Hepatocyte (in vitro differentiated cells): ENCODE results near the gene RPS6KL1. TPM values are rescaled to one million over a fixed set of nuclear protein-coding genes. Genes with fewer than 3 reads are reported as not detected.

ENCODE experiments used
- DNase-seq: peaks from one replicate; pipeline ENCODE4 v3.0.0-alpha.2; 2016; ENCODE audit warnings: low spot score
- H2AFZ ChIP-seq: fragments of 200-600 bp; sonication (generic); 2 replicates; pipeline ENCODE4 v1.6.0; 2016; ENCODE audit warnings: antibody characterized with exemption, mild to moderate bottlenecking
- H3K27ac ChIP-seq: fragments of 200-600 bp; sonication (generic); 2 replicates; pipeline ENCODE4 v1.5.1; 2016; ENCODE audit warnings: mild to moderate bottlenecking
- H3K27me3 ChIP-seq: fragments of 200-600 bp; sonication (generic); 2 replicates; pipeline ENCODE4 v1.6.1; 2016
- H3K36me3 ChIP-seq: fragments of 200-600 bp; sonication (generic); replicated peaks from 2 replicates; pipeline ENCODE4 v1.5.1; 2016; ENCODE audit warnings: low read depth; ENCODE audit not compliant: insufficient read depth
- H3K4me1 ChIP-seq: fragments of 200-600 bp; sonication (generic); 2 replicates; pipeline ENCODE4 v1.5.1; 2016; ENCODE audit warnings: mild to moderate bottlenecking, moderate library complexity; ENCODE audit not compliant: insufficient read depth
- H3K4me2 ChIP-seq: fragments of 200-600 bp; sonication (generic); 2 replicates; pipeline ENCODE4 v1.6.0; 2016
- H3K4me3 ChIP-seq: fragments of 200-600 bp; sonication (generic); 2 replicates; pipeline ENCODE4 v1.5.1; 2016; ENCODE audit warnings: mild to moderate bottlenecking
- H3K79me2 ChIP-seq: fragments of 200-600 bp; sonication (generic); 2 replicates; pipeline ENCODE4 v1.6.0; 2017; ENCODE audit warnings: mild to moderate bottlenecking
- H3K9me2 ChIP-seq: fragments of 200-600 bp; sonication (generic); replicated peaks from 2 replicates; pipeline ENCODE4 v1.6.0; 2017; ENCODE audit warnings: mild to moderate bottlenecking; ENCODE audit not compliant: insufficient read depth
- H3K9me3 ChIP-seq: fragments of 200-600 bp; sonication (generic); 2 replicates; pipeline ENCODE4 v1.5.1; 2016; ENCODE audit warnings: low read depth, mild to moderate bottlenecking
- H4K20me1 ChIP-seq: fragments of 200-600 bp; sonication (generic); 2 replicates; pipeline ENCODE4 v1.6.0; 2016; ENCODE audit warnings: mild to moderate bottlenecking; ENCODE audit not compliant: insufficient read depth, poor library complexity, severe bottlenecking
- EZH2 ChIP-seq: fragments of 200-600 bp; sonication (generic); IDR thresholded peaks from 2 replicates; pipeline ENCODE4 v1.6.1; 2016; ENCODE audit warnings: antibody characterized with exemption, mild to moderate bottlenecking, borderline replicate concordance
- EZH2phosphoT487 ChIP-seq: fragments of 200-600 bp; sonication (generic); IDR thresholded peaks from one replicate; pipeline ENCODE4 v1.6.1; 2018; ENCODE audit warnings: antibody characterized with exemption, mild to moderate bottlenecking, low read depth, moderate library complexity; ENCODE audit not compliant: unreplicated experiment, severe bottlenecking
- WGBS: methylation state at CpG from one replicate; pipeline ENCODE4 v1.1.6; 2016; ENCODE audit warnings: low lambda C conversion rate; ENCODE audit errors: missing lambda C conversion rate; 5-methylcytosine and 5-hydroxymethylcytosine counted together
- polyA plus RNA-seq: library from polyadenylated mRNA; unstranded; fragments of >200 nt; fragmentation: Nextera tagmentation; extraction: Ambion mirVana; gene quantifications from 2 replicates; pipeline ENCODE4 v1.2.1, GENCODE V29; 2016
- total RNA-seq: library from RNA; depleted of rRNA; stranded (reverse); fragments of >200 nt; gene quantifications from 2 replicates; pipeline ENCODE4 v1.2.3, GENCODE V29; 2014
- TF ChIP-seq, protein P1 (sequence below): fragments of 200-600 bp; sonication (generic); IDR thresholded peaks from 2 replicates; pipeline ENCODE4 v1.5.1; 2016; ENCODE audit warnings: antibody characterized with exemption, mild to moderate bottlenecking; ENCODE audit not compliant: poor library complexity

RPS6KL1 gene
- total and polyA plus RNA-seq, 2 experiments from 2014 or later = 0.18 to 0.57 TPM

DNA sequence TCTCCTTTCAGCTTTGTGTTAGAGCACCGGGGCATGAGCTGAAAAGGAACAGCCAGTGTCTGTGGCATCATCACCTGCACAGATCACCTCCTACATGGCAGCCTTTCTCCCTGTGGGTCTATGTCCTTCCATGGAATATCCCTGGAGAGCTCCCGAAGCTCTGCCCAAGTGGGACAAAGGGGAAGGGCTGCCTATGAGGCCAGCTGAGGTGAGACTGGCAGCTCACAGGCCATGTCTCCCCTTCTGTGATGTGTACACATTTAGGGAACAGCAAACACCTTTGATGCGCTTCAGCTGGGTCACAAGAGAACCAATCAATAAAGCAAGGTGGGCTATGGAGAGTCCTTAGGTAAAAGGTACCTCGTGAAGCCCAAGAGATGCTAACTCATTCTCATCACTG, 51.2 kb downstream of the RPS6KL1 start:
- Histone ChIP-seq H3K4me2 (no peak overlapping the region), H3K4me3 (no peak overlapping the region), H3K9me2 (no peaks in the 10 kb centered on the region), H3K27me3 (peaks cover 12% of the 10 kb centered on the region), H4K20me1 (no peaks in the 10 kb centered on the region), H3K9me3 (no peaks in the 10 kb centered on the region), H3K36me3 (no peaks in the 10 kb centered on the region), H3K79me2 (no peaks in the 10 kb centered on the region), H3K4me1 (no peaks in the 10 kb centered on the region), H2AFZ (no peak overlapping the region), H3K27ac (no peak overlapping the region)
- no peak for DNase-seq
- TF ChIP-seq, protein P1, sequence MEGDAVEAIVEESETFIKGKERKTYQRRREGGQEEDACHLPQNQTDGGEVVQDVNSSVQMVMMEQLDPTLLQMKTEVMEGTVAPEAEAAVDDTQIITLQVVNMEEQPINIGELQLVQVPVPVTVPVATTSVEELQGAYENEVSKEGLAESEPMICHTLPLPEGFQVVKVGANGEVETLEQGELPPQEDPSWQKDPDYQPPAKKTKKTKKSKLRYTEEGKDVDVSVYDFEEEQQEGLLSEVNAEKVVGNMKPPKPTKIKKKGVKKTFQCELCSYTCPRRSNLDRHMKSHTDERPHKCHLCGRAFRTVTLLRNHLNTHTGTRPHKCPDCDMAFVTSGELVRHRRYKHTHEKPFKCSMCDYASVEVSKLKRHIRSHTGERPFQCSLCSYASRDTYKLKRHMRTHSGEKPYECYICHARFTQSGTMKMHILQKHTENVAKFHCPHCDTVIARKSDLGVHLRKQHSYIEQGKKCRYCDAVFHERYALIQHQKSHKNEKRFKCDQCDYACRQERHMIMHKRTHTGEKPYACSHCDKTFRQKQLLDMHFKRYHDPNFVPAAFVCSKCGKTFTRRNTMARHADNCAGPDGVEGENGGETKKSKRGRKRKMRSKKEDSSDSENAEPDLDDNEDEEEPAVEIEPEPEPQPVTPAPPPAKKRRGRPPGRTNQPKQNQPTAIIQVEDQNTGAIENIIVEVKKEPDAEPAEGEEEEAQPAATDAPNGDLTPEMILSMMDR = no peak
- TF ChIP-seq EZH2 (no peak), EZH2phosphoT487 (no peak)
- 90% methylated on average over 4 of the region's 4 CpGs for WGBS

DNA sequence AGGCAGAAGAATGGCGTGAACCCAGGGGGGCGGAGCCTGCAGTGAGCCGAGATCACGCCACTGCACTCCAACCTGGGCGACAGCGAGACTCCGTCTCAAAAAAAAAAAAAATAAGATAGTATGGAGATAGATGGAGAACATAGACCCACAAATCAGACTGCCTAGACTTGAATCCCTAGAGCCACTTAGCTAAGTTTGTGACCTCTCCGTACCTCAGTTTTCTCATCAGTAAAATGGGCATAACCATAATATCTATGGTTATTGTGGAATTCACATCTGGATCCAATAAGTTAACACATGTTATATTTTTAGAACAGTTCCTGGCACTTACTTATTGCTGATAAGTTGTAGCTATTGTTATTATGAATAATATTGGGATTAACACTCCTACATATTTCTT, 54.3 kb downstream of the RPS6KL1 start:
- no peaks in the 10 kb centered on the region for H3K4me1 ChIP-seq
- H3K27me3 ChIP-seq = peaks cover 17% of the 10 kb centered on the region
- WGBS = 87% methylated on average over 8 of the region's 8 CpGs
- H4K20me1 ChIP-seq = no peaks in the 10 kb centered on the region
- no peaks in the 10 kb centered on the region for H3K79me2 ChIP-seq
- no peak overlapping the region for H2AFZ ChIP-seq
- H3K9me2 ChIP-seq = no peaks in the 10 kb centered on the region
- no peaks in the 10 kb centered on the region for H3K9me3 ChIP-seq
- no peak overlapping the region for H3K4me3 ChIP-seq
- no peak overlapping the region for H3K27ac ChIP-seq
- no peak for DNase-seq
- TF ChIP-seq, protein P1 = no peak
- TF ChIP-seq EZH2 = no peak
- no peak for TF ChIP-seq EZH2phosphoT487
- H3K36me3 ChIP-seq = no peaks in the 10 kb centered on the region
- H3K4me2 ChIP-seq = no peak overlapping the region

DNA sequence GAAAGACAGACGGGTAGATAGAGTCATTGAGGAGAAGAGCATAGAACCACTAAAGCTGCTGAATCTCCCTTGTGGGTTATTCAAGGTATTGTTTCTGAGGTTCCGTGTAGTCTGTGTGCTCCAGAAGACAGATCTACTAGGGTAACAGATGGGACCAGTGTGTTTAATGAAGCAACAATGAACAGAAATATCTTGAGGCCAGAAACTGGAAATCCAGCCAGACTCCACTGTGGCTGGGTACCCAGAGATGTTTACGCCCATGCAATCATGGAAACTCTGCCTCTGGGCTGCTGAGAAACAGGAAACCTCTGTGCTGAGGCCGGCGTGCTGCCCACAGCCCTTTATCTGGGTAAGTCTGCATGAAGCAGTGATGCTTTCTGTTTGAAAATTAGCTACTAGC, 55.4 kb downstream of the RPS6KL1 start:
- no peak for TF ChIP-seq EZH2phosphoT487
- TF ChIP-seq, protein P1 = no peak
- no peak for TF ChIP-seq EZH2
- Histone ChIP-seq H3K4me2 (no peak overlapping the region), H3K27ac (peak overlapping the region; percentile 51), H3K9me2 (no peaks in the 10 kb centered on the region), H3K9me3 (no peaks in the 10 kb centered on the region), H2AFZ (no peak overlapping the region), H3K4me3 (no peak overlapping the region), H4K20me1 (no peaks in the 10 kb centered on the region), H3K79me2 (no peaks in the 10 kb centered on the region), H3K36me3 (no peaks in the 10 kb centered on the region), H3K4me1 (no peaks in the 10 kb centered on the region), H3K27me3 (peaks cover 10% of the 10 kb centered on the region)
- WGBS = 51% methylated on average over 5 of the region's 5 CpGs
- DNase-seq = no peak
